H1 (cell line): ENCODE data around the gene PEAK1.

Experiments used
- ATF2 ChIP-seq: IDR thresholded peaks from 2 replicates; pipeline ENCODE4 v1.6.1; 2012; ENCODE audit warnings: low read length, inconsistent platforms
- CTCF ChIP-seq, 3 experiments: IDR thresholded peaks; 1 replicate in 2 of 3; 2 replicates in 1 of 3; pipeline versions ENCODE4 v1.5.1 to v1.6.1; 2011; ENCODE audit warnings: low read length in 3 of 3, mild to moderate bottlenecking in 3 of 3, inconsistent platforms in 2 of 3, low read depth in 1 of 3, moderate library complexity in 1 of 3; ENCODE audit not compliant: insufficient read depth in 1 of 3; ENCODE audit errors: control extremely low read depth in 1 of 3
- EGR1 ChIP-seq: IDR thresholded peaks from 2 replicates; pipeline ENCODE4 v1.6.1; 2011; ENCODE audit warnings: low read depth, low read length, borderline replicate concordance
- JUN ChIP-seq: IDR thresholded peaks from 2 replicates; pipeline ENCODE4 v1.6.1; 2011; ENCODE audit warnings: low read depth, mild to moderate bottlenecking, improper control_type of control experiment, low read length
- MAX ChIP-seq: IDR thresholded peaks from 2 replicates; pipeline ENCODE4 v1.6.1; 2012; ENCODE audit warnings: inconsistent platforms
- NRF1 ChIP-seq: IDR thresholded peaks from 2 replicates; pipeline ENCODE4 v1.6.1; 2011; ENCODE audit warnings: mild to moderate bottlenecking, low read depth, low read length, improper control_type of control experiment
- POLR2AphosphoS5 ChIP-seq: IDR thresholded peaks from 2 replicates; pipeline ENCODE4 v1.6.1; 2011; ENCODE audit warnings: low read depth, low read length
- RFX5 ChIP-seq: IDR thresholded peaks from 2 replicates; pipeline ENCODE4 v1.6.1; 2011; ENCODE audit warnings: low read depth, low read length, improper control_type of control experiment, borderline replicate concordance

- no peak for TF ChIP-seq RFX5
- TF ChIP-seq ATF2: no peak
- TF ChIP-seq CTCF (IDR thresholded peaks at IDR 0.05; ENCODE audit: control extremely low read depth in 1 of 3, insufficient read depth in 1 of 3, low read depth in 1 of 3, low read length in 3 of 3): no peak
- no peak for TF ChIP-seq POLR2AphosphoS5
- TF ChIP-seq MAX: no peak
- TF ChIP-seq NRF1: no peak
- TF ChIP-seq JUN: no peak
- no peak for TF ChIP-seq EGR1
Measured at GRCh38 chr15:77376770-77377169, 43.1 kb downstream of the PEAK1 start.
